ENCODE results near the gene TMEM161A.
A peak's percentile ranks its signal among the peaks of the same experiment; 100 is the strongest.
"Not testable (repeated sequence)": the region's sequence is repeated elsewhere in the genome, so short reads cannot be mapped to it uniquely, and the experiment has no call there.

TMEM161A gene

GRCh38 chr19:19138109-19138981 is at the start of gene TMEM161A:
TMEM161A (minus strand) TSS chr19:19138478; CDS start chr19:19138428, 50 bp downstream.
- peak; percentile 99 for DNase-seq

- DNase-seq, result no peak
These were observed 48.5 kb upstream of the TMEM161A start for GRCh38 chr19:19186742-19187141.

GRCh38 chr19:19185853-19186740 is 47.8 kb upstream of the TMEM161A start:
- peak; percentile 85 for DNase-seq

DNA sequence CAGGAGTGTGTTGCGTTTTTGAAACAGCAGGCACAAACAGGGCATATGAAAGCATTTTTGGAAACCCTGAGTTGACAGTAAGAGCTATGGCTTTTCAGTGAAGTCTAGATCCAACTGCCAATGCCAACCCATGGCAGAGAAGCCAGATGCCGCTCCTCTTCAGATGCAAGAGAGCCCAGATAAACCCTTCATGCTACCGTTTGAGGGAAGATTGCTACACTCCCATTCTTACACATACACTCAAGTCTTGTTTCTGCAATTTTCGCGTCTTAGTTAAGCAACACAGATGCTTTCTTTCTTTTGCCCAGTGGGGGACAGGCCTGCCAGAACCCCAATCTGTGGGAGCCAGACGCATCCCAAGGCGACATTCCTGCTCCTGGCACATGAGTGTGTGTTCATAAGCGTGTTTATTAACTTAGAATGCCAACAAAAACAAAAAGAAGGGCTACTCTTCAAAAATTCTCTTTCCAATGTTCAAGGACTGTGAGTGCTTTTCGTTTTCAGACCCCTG is 43.3 kb upstream of the TMEM161A start:
- no peak for DNase-seq

GRCh38 chr19:19179548-19180441 is 41.5 kb upstream of the TMEM161A start:
- DNase-seq, result no peak

DNA sequence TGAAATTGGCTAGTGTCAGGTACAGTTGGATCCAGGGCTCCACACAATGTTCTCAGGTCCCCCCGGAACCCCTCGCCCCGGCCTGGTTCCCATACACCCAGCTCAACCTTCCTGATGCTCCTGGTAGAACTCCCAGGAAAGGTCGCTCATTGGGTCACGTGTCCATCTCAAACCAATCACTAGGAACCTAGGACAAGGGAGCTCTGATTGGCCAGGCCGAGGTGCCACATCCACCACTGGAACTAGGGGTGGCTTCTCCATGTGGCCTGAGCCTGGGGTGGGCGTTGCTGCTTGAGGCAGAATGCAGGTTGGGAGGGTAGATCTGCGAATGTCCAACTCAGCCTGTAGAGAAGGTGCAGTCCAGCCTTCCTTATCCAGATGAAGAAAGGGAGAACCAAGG is 38.7 kb upstream of the TMEM161A start:
- no peak for DNase-seq

- DNase-seq, result not testable (repeated sequence)
These were observed 35.0 kb upstream of the TMEM161A start for GRCh38 chr19:19173243-19173642.

DNA sequence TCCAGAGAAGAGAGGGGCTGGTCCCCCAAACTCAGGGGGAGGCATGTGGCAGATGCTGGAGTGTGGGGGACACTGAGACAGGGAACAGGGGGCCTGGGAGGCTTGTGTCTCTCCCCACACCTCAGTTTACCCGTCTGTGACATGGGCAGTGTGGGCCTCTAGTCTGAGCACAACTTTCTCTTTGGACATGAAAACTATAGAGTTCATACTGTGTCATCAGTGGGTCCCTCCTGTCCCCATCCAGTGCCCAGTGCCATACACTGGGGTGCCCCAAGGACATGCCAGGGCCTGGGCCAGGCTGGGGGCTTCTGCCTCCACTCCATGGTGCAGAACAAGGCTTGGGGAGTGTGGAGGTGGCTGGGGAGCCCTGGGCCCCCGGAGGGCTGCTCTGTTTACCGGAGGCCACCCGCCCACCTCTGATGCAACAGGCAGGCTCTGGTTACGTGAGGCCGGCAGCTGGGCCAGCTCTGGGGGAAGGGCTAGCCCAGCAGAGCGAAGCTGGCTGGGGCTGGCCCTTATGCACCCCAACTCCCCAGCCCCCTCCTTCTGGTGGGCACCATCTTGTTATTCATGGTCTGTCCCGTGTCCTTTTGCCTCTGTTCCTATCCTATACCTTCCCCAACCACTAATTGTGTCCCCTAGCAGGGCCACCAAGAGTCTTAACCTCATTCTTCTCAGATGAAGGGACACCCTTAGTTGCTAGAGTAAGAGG is 33.7 kb upstream of the TMEM161A start:
- DNase-seq, result no peak

- DNase-seq, result no peak
These were observed 32.8 kb upstream of the TMEM161A start for GRCh38 chr19:19170873-19171672.

GRCh38 chr19:19170053-19170872 is 32.0 kb upstream of the TMEM161A start, which contains the start of gene MEF2B:
MEF2B (minus strand) TSS chr19:19170263; CDS start chr19:19150735, 19,528 bp downstream.
- peak; percentile 92 for DNase-seq

- no peak for DNase-seq
These were observed 31.2 kb upstream of the TMEM161A start for GRCh38 chr19:19169236-19170052.

GRCh38 chr19:19167612-19168011 is 29.3 kb upstream of the TMEM161A start:
- no peak for DNase-seq

DNA sequence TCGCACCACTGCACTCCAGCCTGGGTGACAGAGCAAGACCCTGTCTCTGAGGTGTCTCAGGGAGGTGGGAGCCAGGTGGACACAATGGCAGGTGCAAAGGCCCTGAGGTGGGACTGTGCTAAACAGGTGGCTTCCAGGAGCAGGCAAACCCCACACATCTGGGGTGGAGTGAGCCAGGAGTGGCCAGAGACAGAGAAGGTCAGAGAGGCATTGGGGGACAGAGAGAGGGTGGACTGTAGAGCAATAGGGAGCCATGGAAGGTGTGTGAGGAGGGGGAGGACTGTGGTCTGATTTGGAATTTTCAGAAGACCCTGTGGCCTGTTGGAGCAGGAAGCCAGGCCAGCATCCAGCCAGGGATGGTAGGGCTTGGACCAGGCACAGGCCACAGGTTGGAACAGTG is 27.1 kb upstream of the TMEM161A start:
- DNase-seq, result no peak

DNA sequence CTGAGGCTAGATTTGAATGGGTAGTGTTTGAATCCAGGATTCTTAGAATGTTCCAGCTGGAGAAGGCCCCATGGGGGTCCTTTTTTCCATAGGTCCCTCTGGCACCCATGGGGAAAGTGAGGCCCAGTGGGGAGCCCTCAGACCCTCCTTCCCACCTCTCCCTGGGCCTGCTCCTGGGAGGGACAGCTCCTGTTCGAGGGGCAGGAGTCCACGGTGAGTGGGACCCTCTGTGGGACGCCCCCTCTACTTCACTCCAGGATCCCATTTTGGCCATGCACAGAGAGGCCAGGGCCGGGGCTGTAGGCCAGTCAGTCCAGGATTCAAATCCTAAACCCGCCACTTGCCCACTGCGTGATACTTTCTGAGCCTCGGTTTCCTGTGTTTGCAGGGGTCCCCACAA is 24.2 kb upstream of the TMEM161A start:
- DNase-seq, result no peak

DNA sequence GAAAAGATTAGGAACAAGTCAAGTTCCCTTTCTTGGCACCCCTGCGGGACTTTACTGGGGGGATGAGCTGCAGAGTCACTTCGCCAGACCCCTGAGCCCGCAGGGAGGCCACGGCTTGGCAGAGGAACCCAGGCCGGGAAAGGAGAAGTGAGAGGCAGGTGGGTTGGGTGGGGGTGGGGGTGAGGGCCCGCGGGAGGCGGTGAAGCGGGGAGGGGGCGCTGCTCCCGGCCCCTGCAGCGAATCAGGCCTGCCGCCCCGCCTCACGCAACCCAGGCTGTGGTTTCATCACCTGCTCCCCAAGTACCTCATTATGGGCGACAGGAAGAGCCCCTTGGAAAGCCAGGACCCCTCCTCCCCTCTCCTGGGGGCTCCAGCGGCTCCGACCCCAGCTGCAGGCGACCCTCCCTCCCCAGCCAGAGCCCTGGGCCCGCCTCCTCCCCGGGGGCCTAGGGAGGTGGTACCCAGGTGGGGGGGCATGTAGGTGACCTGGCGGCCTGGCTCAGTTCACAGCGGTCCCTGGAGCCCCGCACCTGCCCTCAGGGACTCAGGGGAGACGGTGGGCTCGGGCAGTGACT is 22.3 kb upstream of the TMEM161A start:
- no peak for DNase-seq

DNA sequence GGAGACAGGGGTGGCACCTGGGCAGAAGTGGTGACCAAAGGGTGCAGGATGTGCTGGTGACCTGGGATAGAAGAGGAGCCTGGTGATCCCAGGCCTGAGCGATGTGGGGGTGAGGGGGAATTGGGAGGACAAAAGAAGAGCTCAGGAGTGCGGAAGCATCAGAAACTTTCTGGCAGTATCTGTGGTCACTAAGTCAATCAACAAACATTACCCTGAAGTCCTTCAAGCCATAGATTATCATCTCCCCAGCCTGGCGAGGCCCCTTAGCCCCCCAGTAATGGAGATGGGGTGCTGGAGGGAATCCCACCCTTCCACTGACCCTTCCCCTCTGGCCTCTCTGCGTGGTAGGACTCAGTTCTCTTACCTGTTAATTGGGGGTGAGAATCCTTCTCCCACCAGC is 21.3 kb upstream of the TMEM161A start:
- no peak for DNase-seq

- no peak for DNase-seq
These were observed 19.5 kb upstream of the TMEM161A start for GRCh38 chr19:19157808-19158207.

DNA sequence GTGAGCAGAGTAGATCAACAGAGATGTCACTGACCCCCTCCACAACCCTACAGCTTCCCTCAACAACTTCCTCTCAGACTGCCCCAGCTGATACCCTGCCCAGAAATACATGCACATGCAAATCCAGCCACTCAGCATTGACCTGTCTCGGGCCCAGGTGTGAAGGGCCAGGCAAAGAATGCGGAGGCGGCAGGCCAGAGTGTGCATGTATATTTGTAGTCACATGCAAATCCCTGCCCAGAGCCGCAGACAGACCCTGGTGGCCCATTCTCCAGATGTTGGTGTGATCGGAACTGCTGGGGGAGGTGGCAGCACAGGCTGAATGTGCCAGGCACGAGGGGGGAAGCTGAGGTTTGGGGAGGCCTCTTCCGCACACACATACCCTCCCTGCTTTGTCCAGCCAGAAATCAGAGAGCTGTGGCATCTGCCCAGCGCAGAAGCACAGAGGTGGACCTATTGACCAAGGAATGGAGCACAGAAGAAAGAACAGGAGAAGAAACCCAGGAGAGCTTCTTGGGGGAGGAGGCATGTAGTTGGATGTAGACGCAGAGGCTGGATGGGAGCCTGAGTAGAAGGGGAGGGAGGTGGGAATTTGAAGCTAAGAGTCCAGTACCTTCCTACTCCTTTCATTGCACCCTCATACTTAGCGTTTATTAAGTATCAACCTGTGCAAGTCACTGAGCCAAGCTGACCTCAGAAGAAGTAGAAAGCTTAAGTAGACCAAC is 17.4 kb upstream of the TMEM161A start:
- no peak for DNase-seq
